Measurements from ENCODE around the gene FGF7. TPM values are rescaled to one million over a fixed set of nuclear protein-coding genes. Genes with fewer than 3 reads are reported as not detected.

FGF7 gene
- total RNA-seq, 1 experiment from 2014 or later, result not detected

DNA sequence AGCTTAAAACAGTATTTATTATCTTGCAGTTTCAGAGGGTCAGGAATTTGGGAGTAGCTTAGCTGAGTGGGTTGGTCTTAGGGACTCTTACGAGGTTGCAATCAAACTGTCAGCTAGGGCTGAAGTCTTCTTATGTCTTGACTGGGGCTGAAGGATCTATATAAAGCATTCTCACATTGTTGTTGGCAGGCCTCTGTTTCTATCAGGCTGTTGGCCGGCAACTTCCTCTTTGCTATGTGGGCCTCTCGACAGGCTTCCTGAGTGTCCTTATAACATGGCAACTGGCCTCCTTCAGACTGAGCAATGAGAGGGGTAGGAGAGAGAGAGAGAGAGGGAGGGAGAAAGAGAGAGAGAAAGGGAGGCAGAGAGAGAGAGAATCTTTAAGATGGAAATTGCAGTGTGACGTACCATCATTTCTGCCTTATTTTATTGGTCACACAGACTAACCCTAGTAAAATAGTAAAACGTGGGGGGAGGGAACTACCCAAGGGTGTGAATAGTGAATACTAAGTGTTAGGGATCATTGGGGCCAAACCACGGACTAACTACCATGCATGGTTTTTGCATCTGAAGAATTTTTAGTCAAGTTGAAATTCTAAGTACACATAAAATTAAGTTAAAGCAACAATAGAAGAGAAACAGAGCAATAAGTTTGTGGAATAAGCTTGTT is 16.1 kb downstream of the FGF7 start:
- Histone ChIP-seq H3K18ac (ENCODE audit: insufficient read length, low read depth, low read length) (no peak overlapping the region), H3K79me1 (ENCODE audit: insufficient read depth, low read depth, low read length, poor library complexity, severe bottlenecking) (no peaks in the 10 kb centered on the region), H4K5ac (ENCODE audit: insufficient read length, low read depth, low read length) (no peak overlapping the region), H2BK120ac (ENCODE audit: low read depth, low read length, poor library complexity, severe bottlenecking) (no peak overlapping the region), H2AK5ac (ENCODE audit: insufficient read length, low read length) (no peak overlapping the region), H2BK5ac (ENCODE audit: insufficient read length, low read length) (no peak overlapping the region), H2AFZ (ENCODE audit: low read length) (peak overlapping the region; percentile 51), H4K8ac (replicated peaks; ENCODE audit: insufficient read length, low read depth, low read length) (no peak overlapping the region), H3K4ac (ENCODE audit: low read depth, low read length) (no peak overlapping the region), H3K27me3 (ENCODE audit: insufficient read depth, low read length) (no peaks in the 10 kb centered on the region), H2BK12ac (ENCODE audit: insufficient read length, low read depth, low read length) (no peak overlapping the region), H3K4me2 (ENCODE audit: insufficient read depth, insufficient read length, low read length) (no peak overlapping the region), H3K23me2 (ENCODE audit: insufficient read length, low read depth, low read length, poor library complexity, severe bottlenecking) (no peaks in the 10 kb centered on the region), H3K9me3 (ENCODE audit: control insufficient read depth, low read depth, low read length) (no peaks in the 10 kb centered on the region), H3K4me1 (ENCODE audit: insufficient read depth, low read length) (no peaks in the 10 kb centered on the region; the same call in 1 of the 2 replicates), H3K56ac (ENCODE audit: insufficient read length, low read depth, low read length) (no peak overlapping the region), H3K23ac (ENCODE audit: insufficient read length, low read depth, low read length) (no peak overlapping the region), H2BK15ac (ENCODE audit: low read depth, low read length) (no peak overlapping the region), H2BK20ac (ENCODE audit: low read depth, low read length, poor library complexity, severe bottlenecking) (no peak overlapping the region), H3K79me2 (ENCODE audit: insufficient read depth, low read length) (no peaks in the 10 kb centered on the region), H4K91ac (ENCODE audit: insufficient read length, low read depth, low read length) (no peak overlapping the region), H3K14ac (ENCODE audit: insufficient read depth, low read length) (no peak overlapping the region), H4K20me1 (ENCODE audit: control insufficient read depth, insufficient read depth, insufficient read length) (no peaks in the 10 kb centered on the region), H3K9ac (ENCODE audit: extremely low read depth, insufficient read length, low read length) (no peak overlapping the region), H3K27ac (ENCODE audit: insufficient read length, low read depth, low read length) (no peak overlapping the region), H3T11ph (ENCODE audit: low read length) (no peak overlapping the region)
- TF ChIP-seq, protein P1, sequence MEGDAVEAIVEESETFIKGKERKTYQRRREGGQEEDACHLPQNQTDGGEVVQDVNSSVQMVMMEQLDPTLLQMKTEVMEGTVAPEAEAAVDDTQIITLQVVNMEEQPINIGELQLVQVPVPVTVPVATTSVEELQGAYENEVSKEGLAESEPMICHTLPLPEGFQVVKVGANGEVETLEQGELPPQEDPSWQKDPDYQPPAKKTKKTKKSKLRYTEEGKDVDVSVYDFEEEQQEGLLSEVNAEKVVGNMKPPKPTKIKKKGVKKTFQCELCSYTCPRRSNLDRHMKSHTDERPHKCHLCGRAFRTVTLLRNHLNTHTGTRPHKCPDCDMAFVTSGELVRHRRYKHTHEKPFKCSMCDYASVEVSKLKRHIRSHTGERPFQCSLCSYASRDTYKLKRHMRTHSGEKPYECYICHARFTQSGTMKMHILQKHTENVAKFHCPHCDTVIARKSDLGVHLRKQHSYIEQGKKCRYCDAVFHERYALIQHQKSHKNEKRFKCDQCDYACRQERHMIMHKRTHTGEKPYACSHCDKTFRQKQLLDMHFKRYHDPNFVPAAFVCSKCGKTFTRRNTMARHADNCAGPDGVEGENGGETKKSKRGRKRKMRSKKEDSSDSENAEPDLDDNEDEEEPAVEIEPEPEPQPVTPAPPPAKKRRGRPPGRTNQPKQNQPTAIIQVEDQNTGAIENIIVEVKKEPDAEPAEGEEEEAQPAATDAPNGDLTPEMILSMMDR (conservative IDR thresholded peaks at IDR 0.05), result no peak
- Mint-ChIP-seq H3K36me3 (ENCODE audit: insufficient read depth in 1 of 3, low read depth in 3 of 3) (no peaks in the 10 kb centered on the region), H3K4me3 (no peak overlapping the region), H3K27me3 (ENCODE audit: low read depth) (no peaks in the 10 kb centered on the region), H3K27ac (peak overlapping the region in 1 of 3 experiments; percentile 42; a peak in 2 of 7 replicates), H3K9me3 (no peaks in the 10 kb centered on the region), H3K4me1 (peaks cover 11 to 13% of the 10 kb centered on the region in 2 experiments)
- no peak for DNase-seq
- no CpG with 5 or more reads among the region's 6 CpGs for WGBS (ENCODE audit: extremely low coverage, insufficient read length, low lambda C conversion rate)
